A549 (cell line): ENCODE data around the gene PACS1. TPM values are rescaled to one million over a fixed set of nuclear protein-coding genes. Genes with fewer than 3 reads are reported as not detected.

Experiments
- ATAC-seq, 2 experiments: fragments of 200-7000 bp in 1 of 2; fragments of >200 bp in 1 of 2; cut with Nextera tagmentation in 1 of 2; cut with Tn5 transposase in 1 of 2; 3 replicates each; pipeline versions ENCODE4 v1.8.0 to v1.9.1; 2018 to 2020; ENCODE audit warnings: mild to moderate bottlenecking in 1 of 2, moderate library complexity in 1 of 2
- CTCF ChIA-PET: fragments of 300-600 bp; sonication (Branson Sonifier 250); formaldehyde crosslinking; extraction: SDS; loops from one replicate; lab custom pipeline; 2021; ENCODE audit warnings: antibody characterized with exemption, inconsistent platforms; lab: Yijun Ruan, JAX
- POLR2A ChIA-PET: fragments of 350-600 bp; formaldehyde crosslinking; extraction: SDS; loops from one replicate; lab custom pipeline; 2021; ENCODE audit warnings: antibody characterized with exemption, inconsistent platforms; lab: Yijun Ruan, JAX
- DNase-seq, 2 experiments: peaks; one replicate each; pipeline versions ENCODE4 v3.0.0 to v3.0.0-alpha.2; 2011 to 2016; ENCODE audit warnings: low read depth in 1 of 2, low spot score in 1 of 2
- FAIRE-seq: peaks from 2 replicates; lab custom pipeline; 2011; peaks lifted over from hg19 to GRCh38; lab: Jason Lieb, UNC
- H3K27ac ChIP-seq, 2 experiments: fragments of >200 bp; sonication (Bioruptor Twin); formaldehyde crosslinking; 3 replicates each; pipeline ENCODE4 v1.5.1; 2016 to 2017
- H3K4me1 ChIP-seq: fragments of >200 bp; sonication (Bioruptor Twin); formaldehyde crosslinking; 3 replicates; pipeline ENCODE4 v1.6.1; 2016
- H3K4me2 ChIP-seq: fragments of >200 bp; sonication (Bioruptor Twin); formaldehyde crosslinking; 3 replicates; pipeline ENCODE4 v1.6.1; 2016
- H3K4me3 ChIP-seq: fragments of >200 bp; sonication (Bioruptor Twin); formaldehyde crosslinking; 3 replicates; pipeline ENCODE4 v1.5.1; 2016
- H3K9me3 ChIP-seq: fragments of >200 bp; sonication (Bioruptor Twin); formaldehyde crosslinking; 3 replicates; pipeline ENCODE4 v1.6.1; 2016
- BHLHE40 ChIP-seq: IDR thresholded peaks from 2 replicates; pipeline ENCODE4 v1.6.1; 2012; ENCODE audit warnings: low read depth, low read length, inconsistent platforms
- CEBPB ChIP-seq, 2 experiments: fragments of >200 bp in 1 of 2; sonication (Bioruptor Twin) in 1 of 2; formaldehyde crosslinking in 1 of 2; IDR thresholded peaks; 2 replicates each; pipeline ENCODE4 v1.6.1; 2012 to 2016
- EHF ChIP-seq: fragments of 250-450 bp; sonication (Bioruptor Pico); IDR thresholded peaks from 2 replicates; pipeline ENCODE4 v1.5.0; 2020; ENCODE audit warnings: mild to moderate bottlenecking
- ESRRA ChIP-seq: fragments of 150-350 bp; IDR thresholded peaks from 2 replicates; pipeline ENCODE4 v1.6.1; 2014; ENCODE audit warnings: mild to moderate bottlenecking, low read length, borderline replicate concordance
- FOSB ChIP-seq: fragments of 250-450 bp; sonication (Bioruptor Pico); IDR thresholded peaks from 2 replicates; pipeline ENCODE4 v1.5.0; 2020; ENCODE audit warnings: mild to moderate bottlenecking, moderate library complexity
- GATA3 ChIP-seq: IDR thresholded peaks from 2 replicates; pipeline ENCODE4 v1.6.1; 2012; ENCODE audit warnings: borderline replicate concordance
- HDAC2 ChIP-seq: fragments of 200-600 bp; sonication (generic); IDR thresholded peaks from 2 replicates; pipeline ENCODE4 v1.6.1; 2016
- HOXB5 ChIP-seq: fragments of 250-450 bp; sonication (Bioruptor Pico); IDR thresholded peaks from 2 replicates; pipeline ENCODE4 v1.5.0; 2020; ENCODE audit warnings: mild to moderate bottlenecking, moderate library complexity
- KDM1A ChIP-seq: fragments of 200-600 bp; sonication (generic); IDR thresholded peaks from 2 replicates; pipeline ENCODE4 v1.6.1; 2016; ENCODE audit warnings: low read depth, mild to moderate bottlenecking
- KDM5A ChIP-seq: fragments of 200-600 bp; sonication (generic); IDR thresholded peaks from 2 replicates; pipeline ENCODE4 v1.6.1; 2016; ENCODE audit warnings: antibody characterized with exemption, mild to moderate bottlenecking
- MAZ ChIP-seq: fragments of 150-350 bp; IDR thresholded peaks from 2 replicates; pipeline ENCODE4 v1.6.1; 2014; ENCODE audit warnings: antibody characterized with exemption, low read depth, low read length, borderline replicate concordance
- MYC ChIP-seq: IDR thresholded peaks from 2 replicates; pipeline ENCODE4 v1.6.1; 2012; ENCODE audit warnings: mild to moderate bottlenecking, inconsistent platforms, low read length, improper control_type of control experiment, borderline replicate concordance
- NFE2L2 ChIP-seq: fragments of 150-350 bp; conservative IDR thresholded peaks from 2 replicates; pipeline ENCODE4 v1.6.1; 2014; ENCODE audit warnings: low read length
- NPAS2 ChIP-seq: fragments of 250-450 bp; sonication (Bioruptor Pico); IDR thresholded peaks from 2 replicates; pipeline ENCODE4 v1.8.0; 2022; ENCODE audit warnings: mild to moderate bottlenecking, moderate library complexity, borderline replicate concordance
- NR3C1 ChIP-seq: fragments of >200 bp; sonication (Bioruptor Twin); formaldehyde crosslinking; IDR thresholded peaks from 3 replicates; pipeline ENCODE4 v1.6.1; 2017
- PHF8 ChIP-seq: fragments of 200-600 bp; sonication (generic); IDR thresholded peaks from 2 replicates; pipeline ENCODE4 v1.6.1; 2016; ENCODE audit warnings: low read depth, mild to moderate bottlenecking, antibody characterized with exemption, moderate library complexity, borderline replicate concordance
- POLR2A ChIP-seq: IDR thresholded peaks from 2 replicates; pipeline ENCODE4 v1.6.1; 2012; ENCODE audit warnings: mild to moderate bottlenecking, low read length
- POLR2AphosphoS2 ChIP-seq: conservative IDR thresholded peaks from 2 replicates; pipeline ENCODE4 v1.6.1; 2012; ENCODE audit warnings: low read length, improper control_type of control experiment, inconsistent platforms
- RFX5 ChIP-seq: fragments of 450-650 bp; IDR thresholded peaks from 2 replicates; pipeline ENCODE4 v1.7.1; 2014; ENCODE audit warnings: antibody characterized with exemption, mild to moderate bottlenecking, moderate library complexity
- SMC3 ChIP-seq: fragments of >200 bp; sonication (Bioruptor Twin); formaldehyde crosslinking; IDR thresholded peaks from 3 replicates; pipeline ENCODE4 v1.6.1; 2018; ENCODE audit warnings: inconsistent platforms
- TFCP2L1 ChIP-seq: fragments of 250-450 bp; sonication (Bioruptor Pico); IDR thresholded peaks from 2 replicates; pipeline ENCODE4 v1.5.0; 2021; ENCODE audit warnings: mild to moderate bottlenecking
- ZFP36 ChIP-seq: fragments of 450-650 bp; IDR thresholded peaks from 2 replicates; pipeline ENCODE4 v1.6.1; 2014; ENCODE audit warnings: borderline replicate concordance; ENCODE audit not compliant: partially characterized antibody
- ZNF302 ChIP-seq: fragments of 250-450 bp; sonication (Bioruptor Pico); IDR thresholded peaks from 2 replicates; pipeline ENCODE4 v1.9.0; 2021; ENCODE audit warnings: inconsistent platforms, mild to moderate bottlenecking, moderate library complexity
- ZSCAN20 ChIP-seq: fragments of 250-450 bp; sonication (Bioruptor Pico); IDR thresholded peaks from 2 replicates; pipeline ENCODE4 v1.8.0; 2022; ENCODE audit warnings: mild to moderate bottlenecking, moderate library complexity
- whole genome bisulfite sequencing: methylation state at CpG from one replicate; pipeline ENCODE4 v1.1.6; 2017; ENCODE audit errors: missing lambda C conversion rate; 5-methylcytosine and 5-hydroxymethylcytosine counted together
- polyA plus RNA-seq, 4 experiments: library from polyadenylated mRNA; depleted of rRNA in 3 of 4; stranded (reverse); fragments of >200 nt; fragmentation: RNase III in 1 of 4; extraction: RNeasy Plus Mini Kit Qiagen cat#74134 plus additional on column Dnase treatment in 1 of 4; gene quantifications; 2 replicates in 3 of 4; 3 replicates in 1 of 4; pipeline ENCODE4 v1.2.3, GENCODE V29; 2011 to 2017
- TF ChIP-seq, protein P1 (sequence below): fragments of >200 bp; sonication (Bioruptor Twin); formaldehyde crosslinking; IDR thresholded peaks from 3 replicates; pipeline ENCODE4 v1.6.1; 2016
- TF ChIP-seq, protein P2 (sequence below): fragments of 250-450 bp; sonication (Bioruptor Pico); IDR thresholded peaks from 2 replicates; pipeline ENCODE4 v1.5.0; 2020; ENCODE audit warnings: low read depth, mild to moderate bottlenecking, moderate library complexity
- TF ChIP-seq, protein P3 (sequence below): fragments of 450-650 bp; IDR thresholded peaks from 2 replicates; pipeline ENCODE4 v1.6.1; 2014; ENCODE audit warnings: antibody characterized with exemption
- TF ChIP-seq, protein P4 (sequence below): fragments of 150-350 bp; IDR thresholded peaks from 2 replicates; pipeline ENCODE4 v1.6.1; 2014; ENCODE audit warnings: low read depth, mild to moderate bottlenecking, low read length

PACS1 gene
- polyA plus RNA-seq, 2 of the 4 experiments (the other 2 are of a cell fraction): 48.2 to 59.1 TPM

DNA sequence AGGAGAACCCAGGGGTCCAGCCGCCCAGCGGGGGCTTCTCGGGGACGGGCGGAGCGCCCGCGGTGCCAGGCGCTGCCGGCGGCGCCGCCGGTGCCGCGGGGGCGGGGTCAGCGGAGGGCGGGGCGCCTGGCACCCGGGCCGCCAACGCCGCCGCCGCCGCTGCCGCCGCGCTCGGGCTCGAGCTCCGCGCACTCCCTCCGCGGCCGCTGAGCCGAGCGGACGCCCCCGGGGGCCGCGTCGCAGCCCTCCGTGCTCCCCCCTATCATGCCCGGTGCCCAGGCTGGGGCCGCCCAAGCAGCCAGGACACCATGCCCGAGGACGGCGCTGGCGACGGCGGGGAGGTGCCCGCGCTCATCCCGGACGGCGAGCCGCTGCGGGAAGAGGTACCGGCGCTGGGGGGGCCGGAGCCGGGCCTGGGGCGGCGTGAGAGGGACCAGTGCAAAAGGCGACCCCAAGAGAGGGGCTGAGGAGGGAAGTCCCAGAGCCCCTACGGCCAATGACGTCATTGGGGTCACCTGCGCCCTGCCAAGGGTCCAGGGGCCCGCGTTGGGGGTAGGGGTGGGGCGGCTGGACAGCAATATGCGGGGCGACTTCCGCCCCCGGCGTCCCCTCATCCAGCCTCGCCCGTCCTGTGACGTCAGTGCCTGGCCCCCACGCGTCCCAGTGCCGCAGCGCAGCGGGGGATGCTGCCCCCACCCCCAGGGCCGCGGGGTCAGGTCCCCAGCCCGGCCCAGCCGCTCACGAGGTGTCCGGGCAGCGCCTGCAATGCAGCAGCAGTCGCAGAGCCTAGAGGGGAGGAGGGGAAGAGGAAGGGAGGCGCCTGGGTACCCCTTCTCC is 221.9 kb downstream of the PACS1 start, which contains the start of gene TMEM151A:
Gene TMEM151A, plus strand, starts transcription at position 189 of the 837 bp plus-strand sequence. Its CDS starts 120 bp downstream, at position 309.
- peak within 1 kb of the TSS; percentile 57 to 88; a peak in 5 of 6 replicates for H3K27ac ChIP-seq
- H3K9me3 ChIP-seq: no peaks in the 10 kb centered on the region
- peak within 1 kb of the TSS; percentile 65 for H3K4me3 ChIP-seq
- no peak for TF ChIP-seq MYC
- no peak for TF ChIP-seq PHF8
- TF ChIP-seq, protein P1, sequence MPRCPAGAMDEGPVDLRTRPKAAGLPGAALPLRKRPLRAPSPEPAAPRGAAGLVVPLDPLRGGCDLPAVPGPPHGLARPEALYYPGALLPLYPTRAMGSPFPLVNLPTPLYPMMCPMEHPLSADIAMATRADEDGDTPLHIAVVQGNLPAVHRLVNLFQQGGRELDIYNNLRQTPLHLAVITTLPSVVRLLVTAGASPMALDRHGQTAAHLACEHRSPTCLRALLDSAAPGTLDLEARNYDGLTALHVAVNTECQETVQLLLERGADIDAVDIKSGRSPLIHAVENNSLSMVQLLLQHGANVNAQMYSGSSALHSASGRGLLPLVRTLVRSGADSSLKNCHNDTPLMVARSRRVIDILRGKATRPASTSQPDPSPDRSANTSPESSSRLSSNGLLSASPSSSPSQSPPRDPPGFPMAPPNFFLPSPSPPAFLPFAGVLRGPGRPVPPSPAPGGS: no peak
- TF ChIP-seq ZSCAN20: no peak
- no peak for TF ChIP-seq BHLHE40
- TF ChIP-seq MAZ: no peak
- no peak for TF ChIP-seq RFX5
- no peak for TF ChIP-seq HOXB5 (CRISPR knock-in tag)
- no peak for TF ChIP-seq FOSB (CRISPR knock-in tag)
- TF ChIP-seq POLR2AphosphoS2: no peak
- no peak for TF ChIP-seq ZNF302 (CRISPR knock-in tag)
- TF ChIP-seq KDM5A: no peak
- no peak for TF ChIP-seq HDAC2
- no peak for TF ChIP-seq NR3C1
- TF ChIP-seq GATA3: no peak
- TF ChIP-seq EHF: no peak
- TF ChIP-seq, all 56 proteins: peak for 0
- Histone ChIP-seq H3K4me1 (peaks cover 20% of the 10 kb centered on the region), H3K4me2 (peak within 1 kb of the TSS; percentile 95)
- DNase-seq (no peak), FAIRE-seq (no peak), ATAC-seq (no peak)
- POLR2A ChIA-PET: no interaction called here
- CTCF ChIA-PET: interaction anchor here (0.8 to 8.3 kb wide), 7 partner anchors 10 to 71 kb away, joined by 3 to 63 read pairs (median 4); partner anchors contain the start of gene RIN1
- 0% methylated on average over 6 of the region's 95 CpGs for WGBS

DNA sequence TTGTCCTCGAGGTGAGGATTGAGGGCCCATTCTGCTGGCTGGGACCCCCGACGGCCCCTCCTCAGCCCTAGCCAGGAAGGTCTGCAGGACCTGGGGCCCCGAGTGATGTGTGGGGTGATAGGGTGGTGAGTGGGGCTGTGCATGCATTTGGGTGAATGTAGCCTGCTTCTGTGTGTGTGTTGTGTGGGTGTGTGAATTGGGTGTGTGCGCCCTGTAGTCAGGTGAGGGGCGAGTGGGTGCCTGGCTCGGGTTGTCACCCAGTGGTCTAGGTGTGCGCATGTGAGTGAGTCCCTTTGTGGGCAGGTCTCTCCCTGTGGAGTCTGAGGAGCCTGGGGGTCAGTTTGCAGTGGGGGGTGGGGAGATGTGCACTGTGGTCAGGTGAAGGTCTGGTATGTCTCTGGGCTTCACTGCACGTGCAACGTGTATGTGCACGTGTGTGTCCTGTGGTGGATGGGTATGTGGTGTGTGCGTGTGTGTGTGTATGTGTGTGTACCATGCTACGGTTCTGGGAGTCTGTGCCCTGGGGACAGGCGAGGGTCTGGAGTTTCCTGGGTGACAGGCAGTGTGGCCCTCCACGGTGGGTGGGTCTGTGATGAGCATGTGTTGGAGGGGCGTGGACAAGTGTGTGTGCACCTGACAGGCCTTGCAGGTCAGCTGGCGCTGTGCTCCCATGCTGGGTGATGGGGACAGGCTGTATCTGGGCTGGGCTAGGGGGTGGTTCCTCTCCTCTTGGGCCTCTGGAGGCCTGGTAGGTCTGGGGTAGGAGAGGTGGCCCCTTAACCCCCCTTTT is 222.7 kb downstream of the PACS1 start:
- WGBS: 52% methylated on average over 13 of the region's 17 CpGs
- TF ChIP-seq, protein P2, sequence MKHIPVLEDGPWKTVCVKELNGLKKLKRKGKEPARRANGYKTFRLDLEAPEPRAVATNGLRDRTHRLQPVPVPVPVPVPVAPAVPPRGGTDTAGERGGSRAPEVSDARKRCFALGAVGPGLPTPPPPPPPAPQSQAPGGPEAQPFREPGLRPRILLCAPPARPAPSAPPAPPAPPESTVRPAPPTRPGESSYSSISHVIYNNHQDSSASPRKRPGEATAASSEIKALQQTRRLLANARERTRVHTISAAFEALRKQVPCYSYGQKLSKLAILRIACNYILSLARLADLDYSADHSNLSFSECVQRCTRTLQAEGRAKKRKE (CRISPR knock-in tag): no peak
- 0 out of 2 replicates have a peak, but pooled peaks have one; percentile 30 for TF ChIP-seq BHLHE40
- CTCF ChIA-PET: interaction anchor here (10.1 kb wide), 1 partner anchor 18 kb away, joined by 116 read pairs; no protein-coding TSS in a partner anchor
- Histone ChIP-seq H3K4me2 (peak overlapping the region; percentile 95), H3K4me3 (peak overlapping the region; percentile 65), H3K9me3 (no peaks in the 10 kb centered on the region), H3K27ac (peak overlapping the region in 1 of 2 experiments; percentile 88; a peak in 3 of 6 replicates), H3K4me1 (peaks cover 17% of the 10 kb centered on the region)
- ATAC-seq (no peak), DNase-seq (no peak), FAIRE-seq (no peak)
- POLR2A ChIA-PET: no interaction called here

DNA sequence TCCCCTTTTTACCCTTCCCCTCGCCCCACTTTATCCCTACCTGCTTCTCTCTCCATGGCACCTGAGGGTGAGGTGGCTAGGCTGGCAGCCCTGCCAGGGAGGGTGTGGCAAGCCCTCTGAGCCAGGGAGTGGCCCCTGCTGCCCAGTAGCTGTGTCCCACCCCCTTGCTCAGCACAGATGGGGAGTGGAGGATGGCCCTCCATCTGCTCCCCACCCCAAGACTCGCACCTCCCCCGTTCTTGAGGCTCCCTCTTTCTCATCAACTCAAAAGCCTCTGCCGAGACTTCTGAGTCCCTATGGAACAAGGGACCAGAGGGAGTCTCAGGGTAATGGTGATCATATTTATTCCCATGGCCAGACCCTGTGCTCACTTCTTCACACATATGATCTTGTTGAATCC is 223.3 kb downstream of the PACS1 start:
- Histone ChIP-seq H3K4me1 (peaks cover 12% of the 10 kb centered on the region), H3K4me2 (no peak overlapping the region), H3K27ac (no peak overlapping the region), H3K4me3 (no peak overlapping the region), H3K9me3 (no peaks in the 10 kb centered on the region)
- FAIRE-seq (no peak), ATAC-seq (no peak), DNase-seq (no peak)
- POLR2A ChIA-PET: no interaction called here
- 83% methylated on average over 4 of the region's 4 CpGs for WGBS
- CTCF ChIA-PET: interaction anchor here (10.1 kb wide), 1 partner anchor 18 kb away, joined by 116 read pairs; no protein-coding TSS in a partner anchor
- TF ChIP-seq MAZ: no peak
- no peak for TF ChIP-seq NFE2L2
- TF ChIP-seq, protein P3, sequence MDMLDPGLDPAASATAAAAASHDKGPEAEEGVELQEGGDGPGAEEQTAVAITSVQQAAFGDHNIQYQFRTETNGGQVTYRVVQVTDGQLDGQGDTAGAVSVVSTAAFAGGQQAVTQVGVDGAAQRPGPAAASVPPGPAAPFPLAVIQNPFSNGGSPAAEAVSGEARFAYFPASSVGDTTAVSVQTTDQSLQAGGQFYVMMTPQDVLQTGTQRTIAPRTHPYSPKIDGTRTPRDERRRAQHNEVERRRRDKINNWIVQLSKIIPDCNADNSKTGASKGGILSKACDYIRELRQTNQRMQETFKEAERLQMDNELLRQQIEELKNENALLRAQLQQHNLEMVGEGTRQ: no peak
- no peak for TF ChIP-seq KDM5A
- TF ChIP-seq NPAS2: no peak
- no peak for TF ChIP-seq FOSB (CRISPR knock-in tag)
- no peak for TF ChIP-seq MYC
- TF ChIP-seq POLR2AphosphoS2: no peak
- no peak for TF ChIP-seq PHF8
- no peak for TF ChIP-seq ZFP36
- no peak for TF ChIP-seq TFCP2L1
- TF ChIP-seq, protein P4, sequence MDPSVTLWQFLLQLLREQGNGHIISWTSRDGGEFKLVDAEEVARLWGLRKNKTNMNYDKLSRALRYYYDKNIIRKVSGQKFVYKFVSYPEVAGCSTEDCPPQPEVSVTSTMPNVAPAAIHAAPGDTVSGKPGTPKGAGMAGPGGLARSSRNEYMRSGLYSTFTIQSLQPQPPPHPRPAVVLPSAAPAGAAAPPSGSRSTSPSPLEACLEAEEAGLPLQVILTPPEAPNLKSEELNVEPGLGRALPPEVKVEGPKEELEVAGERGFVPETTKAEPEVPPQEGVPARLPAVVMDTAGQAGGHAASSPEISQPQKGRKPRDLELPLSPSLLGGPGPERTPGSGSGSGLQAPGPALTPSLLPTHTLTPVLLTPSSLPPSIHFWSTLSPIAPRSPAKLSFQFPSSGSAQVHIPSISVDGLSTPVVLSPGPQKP: no peak
- no peak for TF ChIP-seq RFX5
- no peak for TF ChIP-seq BHLHE40
- TF ChIP-seq SMC3: no peak
- no peak for TF ChIP-seq POLR2A
- TF ChIP-seq KDM1A: no peak
- TF ChIP-seq ESRRA: no peak
- TF ChIP-seq CEBPB (IDR thresholded peaks at IDR 0.05): no peak
